NCI-H1930 (cell line): ENCODE data around the gene DHODH.
"Not testable (repeated sequence)": the region's sequence is repeated elsewhere in the genome, so short reads cannot be mapped to it uniquely, and the experiment has no call there.

ENCODE experiments used
- DNase-seq, 2 experiments: peaks; one replicate each; lab custom pipeline; 2025; lab: John Stamatoyannopoulos, UW

The DHODH gene

DNA sequence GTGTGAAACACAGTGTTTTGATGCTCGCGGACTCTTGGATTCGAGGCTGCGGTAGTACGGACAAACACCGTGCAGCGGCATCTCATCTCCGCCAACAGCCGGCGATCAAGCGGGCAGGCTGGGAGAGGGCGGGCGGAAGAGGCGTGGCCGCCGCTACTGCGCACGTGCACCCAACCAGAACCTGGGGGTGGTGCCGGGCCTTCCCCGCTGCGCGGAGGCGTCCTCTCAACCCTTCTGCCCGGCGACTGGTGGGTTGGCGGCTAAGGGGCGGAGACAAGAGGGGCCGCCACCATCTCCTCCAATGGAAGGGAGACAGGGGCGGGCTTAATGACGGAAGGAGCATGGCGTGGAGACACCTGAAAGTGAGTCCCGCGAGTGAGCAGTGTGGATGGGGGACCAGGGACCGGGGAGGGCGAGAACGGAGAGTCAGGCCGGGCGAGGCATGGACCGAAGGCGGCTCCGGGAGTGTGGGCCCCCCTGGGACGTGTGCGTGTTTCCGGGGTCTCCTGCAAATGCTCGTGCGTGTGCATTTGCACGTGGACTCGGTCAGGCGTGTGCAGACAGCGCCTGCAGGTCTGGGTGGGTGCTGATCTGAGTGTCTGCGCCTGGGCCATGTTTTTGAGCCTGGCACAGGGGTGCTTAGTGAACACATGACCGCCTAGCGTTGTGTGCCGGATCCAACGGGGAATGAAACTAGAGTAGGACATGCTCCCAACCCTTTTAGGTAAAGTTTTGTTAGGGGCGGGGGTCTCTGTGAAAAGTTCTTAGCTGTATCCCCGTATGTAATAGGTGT is at the start of gene DHODH:
Gene DHODH (plus strand): TSS at position 321 of the 793 bp plus-strand sequence. CDS start 21 bp downstream, at position 342.
- DNase-seq = peak; percentile 84 to 90

DNA sequence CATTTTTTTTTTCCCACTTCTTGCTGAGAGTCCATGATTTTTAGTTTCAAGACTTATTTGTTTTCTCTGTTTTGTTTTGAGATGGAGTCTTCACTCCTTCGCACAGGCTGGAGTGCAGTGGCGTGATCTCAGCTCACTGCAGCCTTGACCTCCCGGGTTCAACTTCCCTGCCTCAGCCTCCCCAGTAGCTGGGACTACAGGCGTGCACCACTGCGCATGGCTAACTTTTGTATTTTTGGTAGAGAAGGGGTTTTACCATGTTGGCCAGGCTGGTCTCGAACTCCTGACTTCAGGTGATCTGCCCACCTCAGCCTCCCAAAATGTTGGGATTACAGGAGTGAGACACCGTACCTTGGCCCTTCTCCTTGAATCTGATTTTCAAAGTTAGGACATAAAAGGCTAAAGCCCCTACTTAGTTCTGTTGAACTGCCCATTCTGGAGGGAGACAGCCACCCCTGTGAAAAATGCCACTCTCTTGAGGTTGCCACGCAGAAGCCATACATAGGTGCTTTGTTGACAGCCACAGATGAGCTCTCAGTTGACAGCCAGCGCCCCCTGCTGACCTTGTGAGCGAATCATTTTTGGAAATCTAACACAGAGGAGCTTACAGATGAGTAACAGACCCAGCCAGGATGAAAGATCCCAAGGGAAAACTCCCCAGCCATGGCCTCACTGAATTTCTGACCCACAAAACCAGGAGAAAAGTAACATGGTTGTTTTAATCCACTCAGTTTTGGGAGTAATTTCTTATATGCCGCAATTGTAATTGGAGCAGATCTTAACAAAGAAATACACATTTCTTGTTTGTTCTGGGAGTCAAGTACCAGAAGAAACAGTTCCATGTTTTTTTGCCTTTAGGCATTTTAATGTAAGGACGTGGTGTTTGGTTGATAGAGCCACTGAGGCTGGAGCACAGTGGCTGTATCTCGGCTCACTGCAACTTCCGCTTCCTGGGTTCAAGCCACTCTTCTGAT is 47.2 kb upstream of the DHODH start:
- peak; percentile 32 to 63 for DNase-seq

DNA sequence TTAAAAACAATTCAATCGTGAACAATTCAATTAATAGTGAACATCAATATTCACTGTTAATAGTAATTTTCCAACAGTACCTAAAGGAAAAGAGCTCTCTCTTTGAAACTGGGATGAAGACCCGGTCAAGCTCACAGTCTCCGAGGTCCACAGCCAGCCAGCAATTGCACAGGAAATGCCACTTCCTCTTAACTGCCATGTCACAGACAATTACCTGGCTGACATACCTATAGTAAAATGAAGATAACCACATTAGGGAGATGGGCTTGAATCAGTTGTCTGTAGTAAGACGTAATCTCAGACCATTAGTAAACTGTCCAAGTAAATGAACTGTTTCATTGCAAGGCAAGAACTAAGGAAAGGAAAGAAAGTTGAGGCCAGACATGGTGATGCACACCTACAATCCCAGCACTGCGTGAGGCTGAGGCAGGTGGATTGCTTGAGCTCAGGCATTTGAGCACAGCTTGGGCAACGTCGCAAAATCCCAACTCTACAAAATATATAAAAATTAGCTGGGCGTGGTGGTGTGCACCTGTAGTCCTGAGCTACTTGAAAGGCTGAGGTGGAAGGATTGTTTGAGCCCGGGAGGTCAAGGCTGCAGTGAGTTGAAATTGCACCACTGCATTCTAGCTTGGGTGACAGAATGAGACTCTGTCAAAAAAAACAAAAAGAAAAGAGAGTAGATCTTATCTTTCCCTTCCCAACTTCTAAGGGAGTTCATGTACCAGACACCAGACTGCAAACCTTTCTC is 45.2 kb upstream of the DHODH start:
- no peak for DNase-seq

DNA sequence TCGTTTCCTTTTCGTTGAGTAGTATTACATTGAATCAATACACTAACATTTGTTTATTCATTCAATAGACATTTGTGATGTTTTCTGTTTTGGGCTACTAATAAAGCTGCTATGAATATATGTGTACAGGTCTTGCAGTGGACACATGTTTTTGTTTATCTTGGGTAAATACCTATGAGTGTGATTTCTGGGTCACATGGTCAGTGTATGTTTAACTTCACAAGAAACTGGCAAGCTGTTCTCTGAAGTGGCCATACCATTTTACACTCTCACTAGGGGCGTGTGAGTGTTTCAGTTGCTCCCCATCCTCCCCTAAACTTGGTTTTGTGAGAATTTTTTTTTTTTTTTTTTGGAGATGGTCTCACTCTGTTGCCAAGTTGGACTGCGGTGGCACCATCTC is 43.3 kb upstream of the DHODH start:
- DNase-seq = no peak

DNA sequence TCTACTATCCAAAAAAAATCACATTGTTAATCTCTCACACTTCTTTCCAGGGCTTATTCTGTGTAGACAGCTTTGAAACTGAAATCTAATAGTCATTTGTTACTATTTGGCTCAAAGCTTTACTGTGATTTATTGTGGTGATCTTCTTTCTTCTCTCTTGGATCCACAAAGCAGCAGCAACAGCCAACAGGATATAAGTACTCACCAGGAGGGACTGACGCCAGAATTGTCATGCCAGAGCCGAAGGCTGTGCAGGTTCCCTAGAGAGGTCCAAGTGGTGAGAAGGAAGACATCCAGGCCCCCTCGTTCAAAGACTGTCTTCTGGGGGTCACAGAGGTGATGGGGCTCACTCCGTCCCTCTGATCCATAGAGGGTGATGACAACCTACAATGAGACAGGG is 41.6 kb upstream of the DHODH start:
- no peak for DNase-seq

DNA sequence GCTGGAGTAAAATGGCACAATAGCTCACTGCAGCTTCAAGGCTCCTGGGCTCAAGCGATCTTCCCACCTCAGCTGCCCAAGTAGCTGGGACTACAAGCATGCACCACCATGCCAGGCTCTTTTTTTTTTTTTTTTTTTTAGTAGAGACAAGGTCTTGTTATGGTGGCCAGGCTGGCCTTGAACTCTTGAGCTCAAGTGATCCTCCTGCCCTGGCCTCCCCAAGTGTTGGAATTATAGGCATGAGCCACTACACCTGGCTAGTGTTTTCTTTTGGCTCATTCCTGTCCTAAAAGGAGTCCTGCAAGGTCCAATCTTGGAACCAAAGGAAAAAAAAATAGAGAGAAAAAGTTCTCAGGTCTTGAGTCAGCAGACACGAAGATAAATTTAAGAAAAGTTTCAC is 39.2 kb upstream of the DHODH start:
- no peak for DNase-seq

DNA sequence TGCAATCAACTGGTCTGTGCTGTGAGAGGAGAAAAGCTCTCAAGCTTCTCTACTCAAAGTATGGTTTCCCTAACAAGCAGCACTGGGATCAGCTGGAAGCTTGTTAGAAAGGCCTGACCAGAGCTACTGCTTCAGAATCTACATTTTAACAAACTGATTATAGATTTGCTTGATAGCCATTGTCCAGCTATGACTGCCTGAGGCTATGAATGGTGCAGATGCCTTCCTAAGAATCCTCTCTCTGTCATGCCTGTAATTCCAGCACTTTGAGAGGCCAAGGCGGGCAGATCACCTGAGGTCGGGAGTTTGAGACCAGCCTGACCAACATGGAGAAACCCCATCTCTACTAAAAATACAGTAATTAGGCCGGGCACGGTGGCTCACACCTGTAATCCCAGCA is 37.0 kb upstream of the DHODH start:
- DNase-seq = no peak

DNA sequence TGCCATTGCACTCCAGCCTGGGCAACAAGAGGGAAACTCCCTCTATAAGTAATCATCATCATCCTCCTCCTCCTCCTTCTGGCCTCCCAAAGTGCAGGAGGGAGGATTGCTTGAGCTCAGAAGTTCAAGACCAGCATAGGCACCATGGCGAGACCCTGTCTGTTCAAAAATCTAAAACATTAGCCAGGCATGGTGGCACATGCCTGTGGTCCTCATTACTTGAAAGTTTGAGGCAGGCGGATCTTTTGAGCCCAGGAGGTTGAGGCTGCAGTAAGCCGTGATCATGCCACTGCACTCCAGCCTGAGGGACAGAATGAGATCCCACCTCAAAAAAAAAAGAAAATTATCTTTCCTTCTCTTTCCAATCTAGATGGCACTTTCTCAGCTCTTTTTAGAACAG is 36.2 kb upstream of the DHODH start:
- no peak for DNase-seq

DNA sequence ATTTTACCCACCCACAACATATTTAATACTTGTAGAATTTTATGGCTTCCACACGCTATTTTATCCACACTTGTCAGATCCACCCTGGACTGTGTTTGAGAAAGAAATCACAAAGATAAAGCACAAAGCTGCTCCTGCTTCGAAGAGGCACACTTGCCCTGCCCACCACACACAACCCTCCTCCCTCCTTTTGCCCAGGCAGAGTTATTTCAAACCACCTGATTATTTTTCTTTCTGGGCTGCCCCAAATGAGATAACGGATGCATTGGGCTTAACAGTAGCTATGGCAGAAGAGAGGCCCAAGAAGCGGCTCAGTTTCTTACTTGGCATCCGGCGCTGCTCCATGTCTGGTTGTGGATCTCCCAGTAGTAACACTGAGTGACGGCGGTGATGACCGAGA is 35.5 kb upstream of the DHODH start:
- no peak for DNase-seq

DNA sequence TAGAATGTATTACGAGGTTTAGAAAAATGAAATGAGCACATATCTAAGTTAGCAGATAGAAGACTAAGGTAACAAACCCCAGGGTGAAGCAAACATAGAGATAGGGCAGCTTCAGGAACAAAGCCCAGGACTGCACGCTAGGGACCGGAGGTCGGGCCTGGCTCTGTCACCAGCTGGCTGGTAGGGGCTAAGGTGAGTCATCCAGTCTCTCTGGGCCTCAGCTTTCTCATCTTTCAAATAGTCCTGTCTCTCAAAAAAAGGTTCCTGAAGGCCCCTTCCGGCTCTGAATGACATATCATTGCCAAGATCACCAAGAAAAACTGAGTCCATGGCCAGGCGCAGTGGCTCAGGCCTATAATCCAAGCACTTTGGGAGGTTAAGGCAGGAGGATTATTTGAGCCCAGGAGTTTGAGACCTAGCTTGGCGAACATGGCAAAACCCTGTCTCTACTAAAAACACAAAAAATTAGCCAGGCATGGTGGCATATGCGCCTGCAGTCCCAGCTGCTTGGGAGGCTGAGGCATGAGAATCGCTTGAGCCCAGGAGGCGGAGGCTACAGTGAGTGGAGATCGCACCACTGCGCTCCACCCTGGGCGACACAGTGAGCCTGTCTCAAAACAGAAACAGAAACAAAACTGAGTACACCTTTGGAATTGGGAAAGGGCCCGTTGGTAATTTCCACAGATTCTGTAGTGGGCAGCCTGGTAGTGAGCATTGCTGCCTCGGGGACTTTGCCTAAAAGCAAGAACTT is 34.3 kb upstream of the DHODH start:
- no peak for DNase-seq

DNA sequence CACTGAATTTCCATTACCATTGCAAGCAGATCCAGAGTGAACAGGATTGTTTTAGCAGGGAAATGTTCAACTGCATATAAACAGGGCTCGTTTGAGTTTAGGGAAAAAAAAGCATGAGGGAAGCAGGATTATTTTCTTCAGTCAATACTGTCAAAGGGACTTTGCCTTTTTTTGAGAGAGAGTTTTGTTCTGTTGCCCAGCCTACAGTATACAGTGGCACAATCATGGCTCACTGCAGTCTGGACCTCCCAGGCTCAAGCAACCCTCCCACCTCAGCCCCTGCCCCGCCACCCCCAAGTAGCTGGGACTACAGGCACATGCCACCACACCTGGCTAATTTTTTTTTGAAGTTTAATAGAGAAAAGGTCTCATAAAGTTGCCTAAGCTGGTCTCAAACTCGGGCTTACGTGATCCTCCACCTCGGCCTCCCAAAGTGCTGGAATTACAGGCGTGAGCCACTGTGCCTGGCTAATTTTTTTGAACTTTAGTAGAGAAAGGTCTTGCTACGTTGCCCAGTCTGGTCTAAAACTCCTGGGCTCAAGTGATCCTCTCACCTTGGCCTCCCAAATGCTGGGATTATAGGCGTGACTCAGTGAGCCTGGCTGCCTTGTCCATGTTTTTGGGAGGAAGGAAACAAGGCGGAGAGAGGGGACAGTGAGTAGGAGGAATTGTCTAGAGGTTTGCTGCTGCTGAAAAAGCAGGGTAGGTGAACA is 23.1 kb upstream of the DHODH start:
- no peak for DNase-seq

DNA sequence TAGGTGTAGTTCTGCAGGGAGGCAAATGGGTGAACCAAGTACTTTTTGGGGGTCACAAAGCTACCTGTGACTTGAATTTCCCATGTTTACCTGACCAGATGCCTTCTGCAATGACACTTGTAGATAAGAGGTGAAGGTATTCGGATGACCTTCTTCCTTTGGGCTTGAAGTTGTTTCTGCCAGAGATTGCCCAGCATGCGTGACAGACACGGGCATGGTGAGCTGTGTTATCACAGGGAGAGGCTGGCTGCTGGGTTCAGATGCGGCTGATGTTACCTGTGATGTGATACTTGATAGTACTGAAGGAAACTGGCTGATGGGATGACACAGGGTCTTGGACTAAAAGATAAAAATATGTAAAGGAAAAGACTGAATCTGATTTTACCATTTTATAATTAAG is 22.4 kb upstream of the DHODH start:
- DNase-seq = no peak

DNA sequence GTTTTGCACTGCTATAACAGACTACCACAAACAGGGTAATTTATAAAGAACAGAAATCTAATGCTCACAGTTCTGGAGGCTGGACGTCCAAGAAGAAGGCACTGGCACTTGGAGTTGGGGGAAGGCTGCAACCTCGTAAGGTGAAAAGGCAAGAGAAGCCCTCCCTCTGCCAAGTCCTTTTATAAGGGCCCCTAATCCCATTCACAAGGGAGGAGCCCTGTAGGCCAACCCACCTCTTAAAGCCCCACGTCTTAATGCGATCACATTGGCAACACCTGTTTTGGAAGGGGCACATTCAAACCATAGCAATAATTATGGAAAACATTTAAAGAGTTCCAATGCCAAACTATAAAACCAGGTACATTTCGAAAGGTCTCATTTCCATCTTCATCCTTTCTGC is 13.5 kb upstream of the DHODH start:
- DNase-seq = no peak

DNA sequence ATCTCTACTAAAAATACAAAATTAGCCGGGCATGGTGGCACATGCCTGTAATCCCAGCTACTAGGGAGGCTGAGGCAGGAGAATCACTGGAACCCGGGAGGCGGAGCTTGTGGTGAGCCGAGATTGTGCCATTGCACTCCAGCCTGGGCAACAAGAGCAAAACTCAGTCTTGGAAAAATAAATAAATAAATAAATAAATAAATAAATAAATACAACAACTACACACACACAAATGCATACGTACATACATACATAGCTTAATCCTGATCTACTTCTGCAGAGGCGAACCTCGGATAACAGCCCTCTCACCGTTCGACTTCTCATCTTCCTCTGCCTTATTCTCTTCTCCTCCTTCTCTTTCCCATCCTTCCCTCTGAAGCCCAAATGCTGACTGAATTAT is 11.0 kb upstream of the DHODH start:
- DNase-seq = not testable (repeated sequence)

DNA sequence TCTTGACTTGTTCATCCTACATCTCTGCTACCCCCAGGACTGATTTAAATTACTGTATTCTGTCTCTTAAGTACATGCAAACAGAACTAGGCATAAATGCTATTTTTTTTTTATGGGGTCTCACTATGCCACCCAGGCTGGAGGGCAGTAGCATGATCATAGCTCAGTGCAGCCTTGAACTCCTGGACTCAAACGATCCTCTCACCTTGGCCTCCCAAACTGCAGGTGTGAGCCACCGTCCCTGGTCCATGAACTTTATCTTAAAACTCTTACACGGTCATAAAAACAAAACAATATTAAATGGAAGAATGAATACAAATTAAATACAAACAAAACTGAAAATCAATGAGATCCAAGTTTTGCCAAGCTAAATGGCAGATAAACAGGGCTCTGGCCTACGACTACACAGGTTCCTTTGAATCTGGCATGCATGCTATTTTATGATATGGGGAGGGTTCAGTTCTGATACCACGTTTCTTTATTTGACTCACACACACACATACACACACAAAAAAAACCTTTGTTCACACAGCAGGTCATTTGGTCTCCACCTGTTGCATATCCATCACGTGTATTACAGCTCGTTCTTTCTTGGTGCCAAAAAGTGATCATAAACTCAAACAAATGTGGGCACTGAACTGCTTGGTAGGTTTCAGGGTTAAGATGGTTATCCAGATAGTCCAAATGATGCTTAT is 7.2 kb upstream of the DHODH start:
- DNase-seq = no peak

DNA sequence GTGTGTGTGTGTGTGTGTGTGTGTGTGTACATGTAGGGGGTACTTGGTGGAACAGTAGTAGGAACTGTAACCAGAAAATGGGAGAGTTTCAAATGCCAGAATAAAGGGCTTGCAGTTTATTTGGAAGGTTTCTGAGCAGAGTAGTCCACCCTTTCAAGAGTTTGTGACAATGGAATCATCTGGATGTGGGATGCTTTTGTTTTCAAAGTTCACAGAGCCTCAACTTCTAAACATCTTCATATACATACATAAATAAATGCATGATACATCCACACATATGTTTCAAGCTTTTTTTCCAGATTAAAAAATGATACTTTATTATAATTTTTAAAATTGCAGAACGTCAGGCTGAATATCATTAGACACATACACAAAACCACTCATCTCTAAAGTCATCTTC is 5.9 kb upstream of the DHODH start:
- no peak for DNase-seq

DNA sequence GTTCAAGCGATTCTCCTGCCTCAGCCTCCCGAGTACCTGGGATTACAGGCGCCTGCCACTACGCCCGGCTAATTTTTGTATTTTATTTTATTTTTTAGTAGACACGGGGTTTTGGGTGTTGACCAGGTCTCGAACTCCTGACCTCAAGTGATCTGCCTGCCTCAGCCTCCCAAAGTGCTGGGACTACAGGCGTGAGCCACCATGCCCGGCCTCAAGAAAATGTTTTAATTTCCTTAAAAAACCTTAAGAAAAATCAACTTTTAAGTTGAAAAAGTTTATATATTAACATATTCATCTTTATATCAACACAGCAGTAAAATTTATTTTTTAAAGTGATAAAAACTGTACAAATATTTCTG is 500 bp upstream of the DHODH start:
- DNase-seq = not testable (repeated sequence)

DNA sequence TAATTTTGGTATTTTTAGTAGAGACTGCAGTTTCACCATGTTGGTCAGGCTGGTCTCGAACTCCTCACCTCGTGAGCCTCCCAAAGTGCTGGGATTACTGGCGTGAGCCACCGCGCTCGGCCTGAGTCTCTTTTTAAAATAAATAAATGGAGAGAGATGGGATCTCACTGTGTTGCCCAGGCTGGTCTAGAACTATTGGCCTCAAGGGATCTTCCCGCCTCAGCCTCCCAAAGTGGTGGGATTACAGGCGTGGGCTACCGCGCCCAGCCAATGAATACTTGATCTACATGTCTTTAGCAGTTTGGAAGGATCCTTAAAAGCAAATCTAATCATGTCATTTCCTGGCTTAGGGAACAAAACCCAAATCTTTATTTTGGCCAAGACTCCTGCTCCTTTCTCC is 1.2 kb downstream of the DHODH start:
- no peak for DNase-seq

DNA sequence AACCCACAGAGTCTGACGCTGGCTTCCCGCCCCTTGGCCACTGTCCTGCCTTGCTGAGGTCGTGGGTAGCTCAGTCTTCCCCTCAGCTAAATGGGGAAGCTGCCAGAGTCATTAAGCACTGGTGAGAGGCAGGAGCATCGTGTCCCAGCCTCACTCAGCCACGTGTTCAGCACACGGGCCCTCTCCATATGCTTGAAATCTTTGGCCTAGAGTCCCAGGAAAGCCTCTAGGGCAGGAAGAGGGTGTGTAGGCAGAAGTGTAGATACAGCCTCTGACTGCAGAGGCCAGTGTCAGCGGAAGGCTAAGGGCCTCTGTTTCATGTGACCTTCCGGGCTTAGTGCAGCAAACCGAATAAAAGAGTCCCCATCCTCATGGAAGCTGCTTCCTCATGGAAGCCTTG is 4.1 kb downstream of the DHODH start:
- no peak for DNase-seq

DNA sequence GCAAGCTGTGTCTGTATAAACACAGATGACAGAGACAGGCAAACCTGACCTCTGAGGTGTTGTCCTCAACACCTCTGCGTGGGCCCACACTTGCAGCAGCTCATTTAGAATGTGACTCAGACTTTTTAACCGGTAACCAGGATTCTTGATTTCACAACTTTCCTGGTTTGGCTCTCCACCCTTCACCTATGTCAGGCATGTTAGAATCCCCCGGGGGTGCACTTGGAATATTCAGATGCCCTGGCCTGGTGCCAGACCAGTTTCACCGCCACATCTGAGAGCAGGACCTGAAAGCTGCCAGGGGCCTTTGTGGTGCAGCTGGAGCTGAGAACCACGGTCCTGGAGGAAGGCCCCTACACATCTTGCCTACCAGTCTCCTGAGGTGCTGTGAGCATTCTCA is 4.8 kb downstream of the DHODH start:
- no peak for DNase-seq
